ENCODE results near the gene VCPKMT.

The VCPKMT gene

GRCh38 chr14:50095895-50096294 is 20.5 kb downstream of the VCPKMT start:
- TF ChIP-seq CTCF (IDR thresholded peaks at IDR 0.05; ENCODE audit: low read depth, low read length, missing control alignments) = no peak
- in situ Hi-C loops (cut with HindIII; ENCODE audit: low sequenced_read_pairs) = no loop called here
- DNase-seq (ENCODE audit: low read depth) = no peak
- no peak overlapping the region for H3K4me3 ChIP-seq (ENCODE audit: low read depth, low read length)

DNA sequence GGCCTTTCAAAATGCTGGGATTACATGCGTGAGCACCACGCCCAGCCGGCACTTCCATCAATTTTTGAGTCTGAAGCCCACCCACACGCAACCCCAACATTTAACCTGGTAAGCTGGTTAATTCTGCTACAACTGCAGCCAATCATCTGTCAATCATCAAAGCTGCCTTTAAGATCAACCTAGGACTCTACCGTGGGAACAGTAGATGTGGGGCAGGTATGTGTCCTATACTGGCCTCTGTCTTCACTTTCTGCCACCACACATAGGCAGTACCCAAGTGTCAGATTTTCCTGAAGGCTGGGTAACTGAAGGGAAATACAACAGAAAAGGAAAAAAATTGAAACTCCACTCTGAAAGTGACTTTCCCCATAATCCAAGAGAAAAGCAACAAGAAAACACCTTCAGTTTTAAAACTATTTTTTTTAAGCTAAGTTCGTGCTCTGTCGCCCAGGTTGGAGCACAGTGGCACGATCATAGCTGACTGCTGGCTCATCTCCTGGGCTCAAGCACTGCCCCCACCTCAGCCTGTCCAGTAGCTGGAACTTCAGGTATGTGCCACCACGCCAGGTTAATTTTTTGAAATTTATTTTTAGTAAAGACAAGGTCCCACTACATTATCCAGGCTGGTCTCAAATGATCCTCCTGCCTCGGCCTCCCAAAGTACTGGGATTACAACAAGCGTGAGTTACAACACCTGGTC is 22.2 kb downstream of the VCPKMT start:
- in situ Hi-C loops (cut with HindIII; ENCODE audit: low sequenced_read_pairs) = no loop called here
- H3K4me3 ChIP-seq (ENCODE audit: low read depth, low read length) = no peak overlapping the region
- TF ChIP-seq CTCF (IDR thresholded peaks at IDR 0.05; ENCODE audit: low read depth, low read length, missing control alignments) = no peak
- DNase-seq (ENCODE audit: low read depth) = no peak

DNA sequence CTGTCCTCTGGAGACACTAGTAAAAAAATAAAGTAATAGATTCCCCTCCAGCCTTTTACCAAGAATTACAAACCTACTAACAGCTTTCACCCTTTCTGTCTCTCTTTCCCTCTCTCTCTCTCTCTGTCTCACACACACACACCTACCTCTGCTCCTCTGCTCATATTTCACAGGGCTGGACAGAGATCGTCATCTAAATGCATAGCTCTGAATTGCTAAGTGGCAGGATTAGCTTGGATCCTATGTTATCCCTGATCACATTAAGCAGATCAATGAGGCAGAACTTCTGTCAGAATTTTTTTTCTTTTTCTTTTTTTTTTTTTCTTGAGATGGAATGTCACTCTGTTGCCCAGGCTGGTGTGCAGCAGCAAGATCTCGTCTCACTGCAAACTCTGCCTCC is 22.9 kb downstream of the VCPKMT start:
- in situ Hi-C loops (cut with HindIII; ENCODE audit: low sequenced_read_pairs) = no loop called here
- TF ChIP-seq CTCF (IDR thresholded peaks at IDR 0.05; ENCODE audit: low read depth, low read length, missing control alignments) = no peak
- no peak for DNase-seq (ENCODE audit: low read depth)

GRCh38 chr14:50092006-50092555 is 24.3 kb downstream of the VCPKMT start:
- TF ChIP-seq CTCF (IDR thresholded peaks at IDR 0.05; ENCODE audit: low read depth, low read length, missing control alignments) = no peak
- H3K4me3 ChIP-seq (ENCODE audit: low read depth, low read length) = no peak overlapping the region
- in situ Hi-C loops (cut with HindIII; ENCODE audit: low sequenced_read_pairs) = no loop called here
- no peak for DNase-seq (ENCODE audit: low read depth)

More for the DNA sequence above, 22.9 kb downstream of the VCPKMT start:
- H3K4me3 ChIP-seq (ENCODE audit: low read depth, low read length) = no peak overlapping the region

DNA sequence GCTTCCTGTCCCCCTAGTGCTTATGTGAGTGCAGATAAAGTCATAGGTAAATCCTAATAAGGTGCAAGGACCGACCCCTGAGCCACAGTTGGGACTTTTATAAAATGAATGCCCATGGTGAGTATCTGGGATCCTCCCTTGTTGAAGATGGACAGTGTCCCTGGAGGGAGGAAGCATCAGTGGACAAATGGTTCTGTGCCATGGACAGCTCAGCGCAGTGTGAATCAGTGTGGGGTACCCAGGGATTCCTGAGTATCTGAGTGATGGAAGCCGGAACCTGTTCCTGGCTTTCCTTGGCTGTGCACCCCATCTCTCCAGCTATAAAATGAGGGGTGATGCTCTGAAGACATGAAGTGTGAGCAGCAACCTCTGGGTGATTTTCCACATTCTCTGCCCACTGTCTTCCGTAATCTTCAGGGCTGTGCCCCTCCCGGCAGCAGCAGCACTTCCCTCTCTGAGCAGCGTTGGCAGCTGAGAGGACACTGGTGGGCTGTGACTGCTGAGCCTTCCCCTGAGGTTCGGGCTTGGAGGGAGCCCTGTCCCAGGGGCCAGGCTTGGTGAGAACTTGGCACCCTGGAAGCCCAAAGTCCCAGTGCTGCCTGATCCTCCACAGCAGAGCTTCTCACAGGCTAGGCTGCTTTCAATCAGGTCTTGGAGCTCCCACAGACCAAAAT is 25.0 kb downstream of the VCPKMT start:
- no peak overlapping the region for H3K4me3 ChIP-seq (ENCODE audit: low read depth, low read length)
- in situ Hi-C loops (cut with HindIII; ENCODE audit: low sequenced_read_pairs) = no loop called here
- DNase-seq (ENCODE audit: low read depth) = no peak
- TF ChIP-seq CTCF (IDR thresholded peaks at IDR 0.05; ENCODE audit: low read depth, low read length, missing control alignments) = no peak

GRCh38 chr14:50089208-50089607 is 27.2 kb downstream of the VCPKMT start:
- no peak for TF ChIP-seq CTCF (IDR thresholded peaks at IDR 0.05; ENCODE audit: low read depth, low read length, missing control alignments)
- DNase-seq (ENCODE audit: low read depth) = no peak
- in situ Hi-C loops (cut with HindIII; ENCODE audit: low sequenced_read_pairs) = no loop called here
- H3K4me3 ChIP-seq (ENCODE audit: low read depth, low read length) = no peak overlapping the region

Measured in astrocyte of the cerebellum (primary cell).